ENCODE results near the gene MPP4.
"Not testable (repeated sequence)": the region's sequence is repeated elsewhere in the genome, so short reads cannot be mapped to it uniquely, and the experiment has no call there.

Gene MPP4

GRCh38 chr2:201673546-201673945 is 24.9 kb downstream of the MPP4 start:
- DNase-seq: no peak

GRCh38 chr2:201671205-201671604 is 27.2 kb downstream of the MPP4 start:
- not testable (repeated sequence) for H3K27ac ChIP-seq; DNase-seq; H3K36me3 ChIP-seq; H3K4me3 ChIP-seq (ENCODE audit: low read depth, low read length); H3K9me3 ChIP-seq (ENCODE audit: severe bottlenecking); H3K27me3 ChIP-seq (ENCODE audit: insufficient read depth, low read depth, severe bottlenecking)

More at GRCh38 chr2:201673546-201673945, 24.9 kb downstream of the MPP4 start:
- Histone ChIP-seq H3K27me3 (ENCODE audit: insufficient read depth, low read depth, severe bottlenecking) (no peaks in the 10 kb centered on the region), H3K4me3 (ENCODE audit: low read depth, low read length) (no peak overlapping the region), H3K9me3 (ENCODE audit: severe bottlenecking) (peaks cover 2% of the 10 kb centered on the region), H3K27ac (no peak overlapping the region), H3K36me3 (no peaks in the 10 kb centered on the region)
- TF ChIP-seq CTCF (IDR thresholded peaks at IDR 0.05; ENCODE audit: low read depth, low read length): no peak

DNA sequence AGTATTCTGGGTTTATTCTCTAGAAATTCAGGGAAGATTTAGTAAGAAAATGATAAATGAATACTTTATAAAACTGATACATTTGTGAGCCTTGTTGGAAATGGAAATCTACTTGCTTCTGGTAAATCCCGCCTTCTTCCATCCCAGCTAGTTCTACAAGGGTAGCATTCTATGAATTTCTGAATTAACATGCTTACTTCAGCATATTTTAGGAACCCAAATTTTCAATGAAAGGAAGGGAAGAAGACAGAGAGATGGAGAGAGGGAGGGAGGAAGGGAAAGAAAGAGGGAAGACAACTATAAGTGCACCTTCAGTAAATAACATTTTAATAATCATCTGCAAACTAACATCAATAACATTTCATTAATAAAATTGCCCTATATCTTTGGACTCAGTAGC is 28.6 kb downstream of the MPP4 start:
- Histone ChIP-seq H3K36me3 (no peaks in the 10 kb centered on the region), H3K27me3 (ENCODE audit: insufficient read depth, low read depth, severe bottlenecking) (no peaks in the 10 kb centered on the region), H3K27ac (no peak overlapping the region), H3K9me3 (ENCODE audit: severe bottlenecking) (peaks cover 2% of the 10 kb centered on the region), H3K4me3 (ENCODE audit: low read depth, low read length) (no peak overlapping the region)
- no peak for DNase-seq
- no peak for TF ChIP-seq CTCF (IDR thresholded peaks at IDR 0.05; ENCODE audit: low read depth, low read length)

DNA sequence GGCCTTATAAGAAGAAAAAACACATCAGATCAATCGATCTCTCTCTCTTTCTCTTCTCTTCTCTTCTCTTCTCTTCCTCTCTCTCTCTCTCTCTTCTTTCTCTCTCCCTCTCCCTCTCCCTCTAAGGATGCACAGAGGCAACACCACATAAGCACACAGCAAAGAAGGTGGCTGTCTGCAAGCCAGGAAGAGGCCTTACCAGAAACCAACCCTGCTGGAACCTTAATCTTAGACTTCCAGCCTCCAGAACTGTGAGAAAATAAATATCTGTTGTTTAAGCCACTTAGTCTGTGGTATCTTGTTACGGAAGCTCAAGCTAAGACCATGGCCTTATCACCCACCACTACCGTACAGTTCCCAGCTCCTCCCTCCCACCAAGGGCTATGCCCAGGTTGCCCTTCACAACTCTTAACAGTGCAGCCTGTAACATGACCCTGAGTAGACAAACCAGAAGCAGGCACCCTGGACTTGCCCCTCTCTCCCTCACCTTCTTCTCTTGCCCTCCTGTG is 30.0 kb downstream of the MPP4 start:
- no peaks in the 10 kb centered on the region for H3K36me3 ChIP-seq
- H3K27ac ChIP-seq: no peak overlapping the region
- no peak for DNase-seq
- no peaks in the 10 kb centered on the region for H3K27me3 ChIP-seq (ENCODE audit: insufficient read depth, low read depth, severe bottlenecking)
- no peak for TF ChIP-seq CTCF (IDR thresholded peaks at IDR 0.05; ENCODE audit: low read depth, low read length)
- H3K4me3 ChIP-seq (ENCODE audit: low read depth, low read length): no peak overlapping the region
- peaks cover 2% of the 10 kb centered on the region for H3K9me3 ChIP-seq (ENCODE audit: severe bottlenecking)

DNA sequence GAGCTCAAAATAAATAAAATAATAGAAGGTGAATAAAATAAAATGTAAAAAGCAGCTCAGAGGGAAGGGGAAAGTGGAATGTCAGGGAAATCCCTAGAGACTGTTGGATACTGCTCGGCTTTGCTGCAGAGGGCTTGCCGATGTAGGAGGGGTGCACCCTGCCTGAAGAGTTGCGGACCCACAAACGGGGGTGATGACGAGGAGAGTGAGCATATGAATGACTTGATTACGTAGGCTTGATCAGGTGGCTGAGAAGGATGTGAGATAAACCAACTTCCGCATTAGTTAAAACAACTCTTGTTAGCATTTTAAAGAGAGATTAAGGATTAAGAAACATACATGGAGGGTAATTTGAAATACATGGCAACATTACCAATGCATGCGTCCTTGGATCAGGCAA is 34.1 kb downstream of the MPP4 start:
- Histone ChIP-seq H3K27me3 (ENCODE audit: insufficient read depth, low read depth, severe bottlenecking) (no peaks in the 10 kb centered on the region), H3K9me3 (ENCODE audit: severe bottlenecking) (no peaks in the 10 kb centered on the region), H3K36me3 (no peaks in the 10 kb centered on the region), H3K4me3 (ENCODE audit: low read depth, low read length) (no peak overlapping the region), H3K27ac (no peak overlapping the region)
- DNase-seq: no peak
- TF ChIP-seq CTCF (IDR thresholded peaks at IDR 0.05; ENCODE audit: low read depth, low read length): no peak

DNA sequence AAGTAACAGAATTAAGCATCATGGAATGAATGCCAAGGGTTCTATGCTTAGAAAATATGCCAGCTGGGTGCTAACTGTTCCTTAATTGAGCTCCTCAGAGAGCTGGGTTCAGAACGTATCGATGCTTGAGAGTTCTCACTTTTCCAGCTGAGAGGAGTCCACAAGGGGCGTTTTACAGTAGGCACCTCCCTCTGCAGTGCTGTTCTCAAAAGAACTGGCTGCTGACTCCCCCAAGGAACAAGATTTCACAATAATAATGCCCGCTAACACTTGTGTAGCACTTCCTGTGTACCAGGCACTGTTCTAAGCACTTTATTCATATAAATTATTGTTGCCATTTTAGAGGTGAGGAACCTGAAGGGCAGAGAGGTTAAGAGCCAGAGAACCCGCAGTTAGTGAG is 37.1 kb downstream of the MPP4 start:
- no peak for TF ChIP-seq CTCF (IDR thresholded peaks at IDR 0.05; ENCODE audit: low read depth, low read length)
- H3K36me3 ChIP-seq: no peaks in the 10 kb centered on the region
- no peaks in the 10 kb centered on the region for H3K27me3 ChIP-seq (ENCODE audit: insufficient read depth, low read depth, severe bottlenecking)
- no peak for DNase-seq
- no peak overlapping the region for H3K27ac ChIP-seq
- no peak overlapping the region for H3K4me3 ChIP-seq (ENCODE audit: low read depth, low read length)
- no peaks in the 10 kb centered on the region for H3K9me3 ChIP-seq (ENCODE audit: severe bottlenecking)
